HCT116 (cell line): Measurements from ENCODE around the gene WDR45B. TPM values are rescaled to one million over a fixed set of nuclear protein-coding genes. Genes with fewer than 3 reads are reported as not detected.

Experiments used
- ATAC-seq: fragments of 200-7000 bp; cut with Tn5 transposase; 2 replicates; pipeline ENCODE4 v1.9.1; 2020; ENCODE audit warnings: mild to moderate bottlenecking, moderate library complexity
- BruUV-seq: library from RNA; stranded (reverse); fragments of 400-500 nt; replicated peaks from 2 replicates; lab custom pipeline; 2021; lab: Mats Ljungman, UMichigan
- CTCF ChIA-PET: fragments of 300-600 bp; sonication (Branson Sonifier 250); formaldehyde crosslinking; loops from one replicate; lab custom pipeline; 2021; ENCODE audit warnings: antibody characterized with exemption; lab: Charles Lee
- POLR2A ChIA-PET: fragments of 300-600, 350-600 bp; sonication (Branson Sonifier 250); formaldehyde crosslinking; loops from one replicate; lab custom pipeline; 2021; ENCODE audit warnings: antibody characterized with exemption; lab: Charles Lee
- RAD21 ChIA-PET, 2 experiments: fragments of 300-600 bp; sonication (Branson Sonifier 250); formaldehyde crosslinking; loops; one replicate each; lab custom pipeline; 2023; ENCODE audit warnings: low total read pairs in 2 of 2; ENCODE audit not compliant: uncharacterized antibody in 2 of 2, unreplicated experiment in 2 of 2, low non-redundant PET in 1 of 2; lab: Charles Lee
- DNase-seq: peaks from one replicate; pipeline ENCODE4 v3.0.0-alpha.2; 2010; ENCODE audit warnings: low read depth, low spot score
- H2AFZ ChIP-seq: fragments of 200-600 bp; shearing (Covaris generic), sonication (generic); 2 replicates; pipeline ENCODE4 v1.6.1; 2017; ENCODE audit warnings: low read depth, mixed run types, mixed read lengths, antibody characterized with exemption, low read length; ENCODE audit not compliant: poor library complexity, severe bottlenecking
- H3K27ac ChIP-seq: 2 replicates; pipeline ENCODE4 v1.5.1; 2012; ENCODE audit warnings: low read depth, low read length
- H3K27me3 ChIP-seq: fragments of 200-600 bp; sonication (generic); 2 replicates; pipeline ENCODE4 v1.6.1; 2016; ENCODE audit warnings: mixed run types, low read length, mixed read lengths; ENCODE audit not compliant: insufficient read depth
- H3K36me3 ChIP-seq, 2 experiments: fragments of 200-500 bp in 1 of 2; fragments of 200-600 bp in 1 of 2; sonication (Bioruptor generic) in 1 of 2; sonication (generic) in 1 of 2; 2 replicates each; pipeline versions ENCODE4 v1.5.1 to v1.6.1; 2014 to 2016; ENCODE audit warnings: low read length in 2 of 2, inconsistent platforms in 1 of 2, mixed read lengths in 1 of 2, mixed run types in 1 of 2; ENCODE audit not compliant: insufficient read depth in 2 of 2, control insufficient read depth in 1 of 2
- H3K4me1 ChIP-seq, 2 experiments: fragments of 200-600 bp in 1 of 2; sonication (generic) in 1 of 2; 2 replicates each; pipeline versions ENCODE4 v1.5.1 to v1.6.1; 2012 to 2017; ENCODE audit warnings: low read length in 2 of 2, inconsistent platforms in 1 of 2, mild to moderate bottlenecking in 1 of 2, mixed read lengths in 1 of 2, mixed run types in 1 of 2, moderate library complexity in 1 of 2; ENCODE audit not compliant: insufficient read depth in 2 of 2, control insufficient read depth in 1 of 2
- H3K4me2 ChIP-seq: fragments of 200-600 bp; sonication (generic); 2 replicates; pipeline ENCODE4 v1.6.1; 2017; ENCODE audit warnings: mixed run types, low read length, mixed read lengths
- H3K4me3 ChIP-seq, 2 experiments: fragments of 200-600 bp in 1 of 2; sonication (generic) in 1 of 2; replicated peaks in 1 of 2; 2 replicates each; pipeline ENCODE4 v1.5.1; 2011 to 2016; ENCODE audit warnings: low read length in 2 of 2, control low read depth in 1 of 2, low read depth in 1 of 2, mild to moderate bottlenecking in 1 of 2, mixed read lengths in 1 of 2, mixed run types in 1 of 2
- H3K79me2 ChIP-seq: fragments of 200-600 bp; sonication (generic); 2 replicates; pipeline ENCODE4 v1.6.1; 2017; ENCODE audit warnings: mild to moderate bottlenecking, mixed run types, low read length, moderate library complexity, mixed read lengths; ENCODE audit not compliant: insufficient read depth
- H3K9ac ChIP-seq: fragments of 200-600 bp; sonication (generic); 2 replicates; pipeline ENCODE4 v1.6.1; 2016; ENCODE audit warnings: low read length, mixed read lengths
- H3K9me2 ChIP-seq: fragments of 200-600 bp; sonication (generic), shearing (Covaris generic); 2 replicates; pipeline ENCODE4 v1.6.1; 2017; ENCODE audit warnings: mixed run types, mild to moderate bottlenecking, moderate library complexity; ENCODE audit not compliant: insufficient read depth
- H3K9me3 ChIP-seq, 2 experiments: fragments of 200-500 bp in 1 of 2; fragments of 200-600 bp in 1 of 2; sonication (Bioruptor generic) in 1 of 2; sonication (generic) in 1 of 2; 2 replicates each; pipeline ENCODE4 v1.6.1; 2014 to 2017; ENCODE audit warnings: low read length in 2 of 2, mixed read lengths in 2 of 2, inconsistent platforms in 1 of 2, low read depth in 1 of 2, mild to moderate bottlenecking in 1 of 2, mixed run types in 1 of 2, moderate library complexity in 1 of 2; ENCODE audit not compliant: control insufficient read depth in 1 of 2, insufficient read depth in 1 of 2
- H4K20me1 ChIP-seq: fragments of 200-600 bp; sonication (generic), shearing (Covaris generic); 2 replicates; pipeline ENCODE4 v1.6.1; 2017; ENCODE audit warnings: mixed run types, mild to moderate bottlenecking, moderate library complexity; ENCODE audit not compliant: insufficient read depth
- CBX3 ChIP-seq: IDR thresholded peaks from 2 replicates; pipeline ENCODE4 v1.6.1; 2012; ENCODE audit warnings: low read depth
- EGR1 ChIP-seq: IDR thresholded peaks from 2 replicates; pipeline ENCODE4 v1.6.1; 2012; ENCODE audit warnings: low read depth
- ELF1 ChIP-seq: IDR thresholded peaks from 2 replicates; pipeline ENCODE4 v1.6.1; 2012; ENCODE audit warnings: low read depth, borderline replicate concordance
- EZH2 ChIP-seq: fragments of 200-600 bp; sonication (generic); IDR thresholded peaks from 2 replicates; pipeline ENCODE4 v1.6.1; 2017; ENCODE audit warnings: antibody characterized with exemption, mixed run types
- EZH2phosphoT487 ChIP-seq: fragments of 200-600 bp; IDR thresholded peaks from 2 replicates; pipeline ENCODE4 v1.6.1; 2018; ENCODE audit warnings: antibody characterized with exemption, borderline replicate concordance
- FOSL1 ChIP-seq: IDR thresholded peaks from 2 replicates; pipeline ENCODE4 v1.6.1; 2012; ENCODE audit warnings: low read depth
- JUND ChIP-seq: IDR thresholded peaks from 2 replicates; pipeline ENCODE4 v1.6.1; 2012
- POLR2A ChIP-seq: IDR thresholded peaks from 2 replicates; pipeline ENCODE4 v1.7.0; 2011; ENCODE audit warnings: borderline replicate concordance; ENCODE audit not compliant: insufficient read depth, insufficient read length; ENCODE audit errors: extremely low read depth
- POLR2AphosphoS5 ChIP-seq: IDR thresholded peaks from 2 replicates; pipeline ENCODE4 v1.6.1; 2011; ENCODE audit warnings: mild to moderate bottlenecking, low read depth, low read length, moderate library complexity
- SIN3A ChIP-seq: IDR thresholded peaks from 2 replicates; pipeline ENCODE4 v1.6.1; 2012; ENCODE audit warnings: low read depth
- SP1 ChIP-seq: IDR thresholded peaks from 2 replicates; pipeline ENCODE4 v1.6.1; 2012; ENCODE audit warnings: low read depth
- SRF ChIP-seq: IDR thresholded peaks from 2 replicates; pipeline ENCODE4 v1.6.1; 2012; ENCODE audit warnings: low read depth
- TCF7L2 ChIP-seq: IDR thresholded peaks from 2 replicates; pipeline ENCODE4 v1.7.0; 2011; ENCODE audit warnings: borderline replicate concordance, inconsistent platforms; ENCODE audit not compliant: insufficient read depth, insufficient read length; ENCODE audit errors: extremely low read depth
- YY1 ChIP-seq: IDR thresholded peaks from 2 replicates; pipeline ENCODE4 v1.6.1; 2011; ENCODE audit warnings: low read length, low read depth, moderate library complexity, mild to moderate bottlenecking; ENCODE audit not compliant: insufficient replicate concordance; ENCODE audit errors: extremely low read depth
- ZFX ChIP-seq: fragments of 450-650 bp; IDR thresholded peaks from 2 replicates; pipeline ENCODE4 v1.6.1; 2017
- ZNF274 ChIP-seq: fragments of 200-500 bp; sonication (Bioruptor generic); IDR thresholded peaks from 2 replicates; pipeline ENCODE4 v1.6.1; 2014; ENCODE audit warnings: mild to moderate bottlenecking, low read depth, low read length, inconsistent platforms
- intact Hi-C: fragments of 100-400 bp; cut with micrococcal nuclease; formaldehyde crosslinking; loops from 2 replicates; pipeline ENCODE4 v1.10.0; 2022
- total RNA-seq: library from RNA; stranded (reverse); gene quantifications from one replicate; pipeline ENCODE4 v1.2.1, GENCODE V29; 2021; ENCODE audit not compliant: unreplicated experiment
- TF ChIP-seq, protein P1 (sequence below): IDR thresholded peaks from 2 replicates; pipeline ENCODE4 v1.6.1; 2012
- TF ChIP-seq, protein P2 (sequence below), 3 experiments: fragments of 200-600 bp in 1 of 3; sonication (generic) in 1 of 3; IDR thresholded peaks in 2 of 3; conservative IDR thresholded peaks in 1 of 3; 2 replicates each; pipeline ENCODE4 v1.5.1; 2012 to 2017; ENCODE audit warnings: low read depth in 2 of 3, low read length in 2 of 3, antibody characterized with exemption in 1 of 3, borderline replicate concordance in 1 of 3, control low read depth in 1 of 3, mild to moderate bottlenecking in 1 of 3, mixed read lengths in 1 of 3, mixed run types in 1 of 3, moderate library complexity in 1 of 3; ENCODE audit not compliant: insufficient read depth in 1 of 3

WDR45B gene
- total RNA-seq, 1 experiment from 2014 or later = 117 TPM

DNA sequence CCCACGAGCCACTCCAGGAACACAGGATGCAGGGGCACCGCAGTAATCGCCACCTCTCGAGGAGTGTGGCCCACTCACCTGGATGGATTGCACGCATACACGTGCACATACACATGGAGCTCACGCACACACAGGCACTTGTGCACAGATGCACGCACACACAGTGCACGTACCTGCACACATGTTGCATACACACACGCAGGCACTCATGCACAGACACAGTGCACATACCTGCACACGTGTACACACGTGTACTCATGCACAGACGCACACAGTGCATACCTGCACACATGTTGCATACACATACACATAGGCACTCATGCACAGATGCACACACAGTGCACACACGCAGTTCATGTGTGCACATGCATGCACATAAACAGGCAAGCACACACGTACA lies 11.6 kb upstream of the WDR45B start:
- Histone ChIP-seq H3K9me2 (no peaks in the 10 kb centered on the region), H3K4me3 (no peak overlapping the region), H4K20me1 (no peaks in the 10 kb centered on the region), H3K9ac (no peak overlapping the region), H3K27me3 (no peaks in the 10 kb centered on the region), H3K4me2 (no peak overlapping the region), H3K79me2 (no peaks in the 10 kb centered on the region), H3K27ac (no peak overlapping the region), H3K9me3 (peaks cover 0 to 5% of the 10 kb centered on the region in 2 experiments; a peak in 1 of 4 replicates), H3K4me1 (no peaks in the 10 kb centered on the region), H3K36me3 (no peaks in the 10 kb centered on the region), H2AFZ (no peak overlapping the region)
- TF ChIP-seq ZFX = no peak
- TF ChIP-seq EZH2phosphoT487 = no peak
- no peak for TF ChIP-seq SRF
- TF ChIP-seq EGR1 = no peak
- no peak for TF ChIP-seq TCF7L2
- TF ChIP-seq, protein P1, sequence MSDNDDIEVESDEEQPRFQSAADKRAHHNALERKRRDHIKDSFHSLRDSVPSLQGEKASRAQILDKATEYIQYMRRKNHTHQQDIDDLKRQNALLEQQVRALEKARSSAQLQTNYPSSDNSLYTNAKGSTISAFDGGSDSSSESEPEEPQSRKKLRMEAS = no peak
- no peak for TF ChIP-seq CBX3
- TF ChIP-seq, protein P2, sequence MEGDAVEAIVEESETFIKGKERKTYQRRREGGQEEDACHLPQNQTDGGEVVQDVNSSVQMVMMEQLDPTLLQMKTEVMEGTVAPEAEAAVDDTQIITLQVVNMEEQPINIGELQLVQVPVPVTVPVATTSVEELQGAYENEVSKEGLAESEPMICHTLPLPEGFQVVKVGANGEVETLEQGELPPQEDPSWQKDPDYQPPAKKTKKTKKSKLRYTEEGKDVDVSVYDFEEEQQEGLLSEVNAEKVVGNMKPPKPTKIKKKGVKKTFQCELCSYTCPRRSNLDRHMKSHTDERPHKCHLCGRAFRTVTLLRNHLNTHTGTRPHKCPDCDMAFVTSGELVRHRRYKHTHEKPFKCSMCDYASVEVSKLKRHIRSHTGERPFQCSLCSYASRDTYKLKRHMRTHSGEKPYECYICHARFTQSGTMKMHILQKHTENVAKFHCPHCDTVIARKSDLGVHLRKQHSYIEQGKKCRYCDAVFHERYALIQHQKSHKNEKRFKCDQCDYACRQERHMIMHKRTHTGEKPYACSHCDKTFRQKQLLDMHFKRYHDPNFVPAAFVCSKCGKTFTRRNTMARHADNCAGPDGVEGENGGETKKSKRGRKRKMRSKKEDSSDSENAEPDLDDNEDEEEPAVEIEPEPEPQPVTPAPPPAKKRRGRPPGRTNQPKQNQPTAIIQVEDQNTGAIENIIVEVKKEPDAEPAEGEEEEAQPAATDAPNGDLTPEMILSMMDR (IDR thresholded peaks at IDR 0.05 in 2 of 3, conservative IDR thresholded peaks at IDR 0.05 in 1 of 3; ENCODE audit: borderline replicate concordance in 1 of 3, insufficient read depth in 1 of 3, low read depth in 2 of 3, low read length in 2 of 3) = no peak
- no peak for TF ChIP-seq EZH2
- no peak for TF ChIP-seq ELF1
- no peak for TF ChIP-seq SP1
- TF ChIP-seq SIN3A = no peak
- no peak for TF ChIP-seq ZNF274
- no peak for TF ChIP-seq POLR2A
- TF ChIP-seq YY1 = no peak
- TF ChIP-seq JUND = no peak
- no peak for TF ChIP-seq POLR2AphosphoS5
- TF ChIP-seq FOSL1 = no peak
- ATAC-seq (no peak), DNase-seq (no peak)
- CTCF ChIA-PET = no interaction called here
- POLR2A ChIA-PET = no interaction called here
- RAD21 ChIA-PET = no interaction called here
- intact Hi-C loops = no loop called here
- BruUV-seq = no TSS peak
